Kidney epithelial cell (primary cell): ENCODE data around the gene PSMA6. TPM values are rescaled to one million over a fixed set of nuclear protein-coding genes. Genes with fewer than 3 reads are reported as not detected.

ENCODE experiments used
- DNase-seq: peaks from one replicate; pipeline ENCODE4 v3.0.0-alpha.2; 2010; ENCODE audit warnings: low read depth
- H3K27me3 ChIP-seq: 2 replicates; pipeline ENCODE4 v1.6.0; 2011; ENCODE audit warnings: low read length; ENCODE audit not compliant: control insufficient read depth, insufficient read depth
- H3K36me3 ChIP-seq: 2 replicates; pipeline ENCODE4 v1.5.1; 2011; ENCODE audit warnings: low read length; ENCODE audit not compliant: control insufficient read depth, insufficient read depth
- H3K4me3 ChIP-seq: 2 replicates; pipeline ENCODE4 v1.5.1; 2011; ENCODE audit warnings: low read depth, mild to moderate bottlenecking, control low read depth, low read length
- total RNA-seq: library from RNA; depleted of rRNA; stranded (reverse); fragments of >200 nt; gene quantifications from 2 replicates; pipeline ENCODE4 v1.2.3, GENCODE V29; 2015
- TF ChIP-seq, protein P1 (sequence below): IDR thresholded peaks from 2 replicates; pipeline ENCODE4 v1.5.1; 2011; ENCODE audit warnings: mild to moderate bottlenecking, moderate library complexity, low read length, control low read depth, inconsistent platforms; ENCODE audit not compliant: insufficient read depth, poor library complexity, severe bottlenecking

The PSMA6 gene
- total RNA-seq, 1 donor from 2014 or later = 214 TPM

DNA sequence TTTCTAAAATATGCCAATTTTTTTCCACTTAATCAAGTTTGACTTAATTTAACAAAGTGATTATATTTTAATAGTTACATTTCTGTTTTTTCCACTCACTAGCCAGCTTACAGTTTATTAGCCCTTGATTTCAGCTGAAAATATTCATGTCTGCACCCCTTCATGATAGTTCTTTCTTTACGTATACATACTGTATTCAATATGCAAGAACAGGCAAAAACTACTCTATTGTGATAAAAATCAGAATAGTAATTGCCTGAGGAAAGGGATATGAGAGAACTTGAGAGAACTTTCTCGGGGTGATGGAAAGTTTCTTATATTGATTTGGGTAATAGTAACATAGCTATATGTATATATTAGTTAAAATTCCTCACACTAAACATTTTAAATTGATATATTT is 17.4 kb upstream of the PSMA6 start:
- DNase-seq = no peak
- Histone ChIP-seq H3K36me3 (no peaks in the 10 kb centered on the region), H3K4me3 (no peak overlapping the region), H3K27me3 (no peaks in the 10 kb centered on the region)
- TF ChIP-seq, protein P1, sequence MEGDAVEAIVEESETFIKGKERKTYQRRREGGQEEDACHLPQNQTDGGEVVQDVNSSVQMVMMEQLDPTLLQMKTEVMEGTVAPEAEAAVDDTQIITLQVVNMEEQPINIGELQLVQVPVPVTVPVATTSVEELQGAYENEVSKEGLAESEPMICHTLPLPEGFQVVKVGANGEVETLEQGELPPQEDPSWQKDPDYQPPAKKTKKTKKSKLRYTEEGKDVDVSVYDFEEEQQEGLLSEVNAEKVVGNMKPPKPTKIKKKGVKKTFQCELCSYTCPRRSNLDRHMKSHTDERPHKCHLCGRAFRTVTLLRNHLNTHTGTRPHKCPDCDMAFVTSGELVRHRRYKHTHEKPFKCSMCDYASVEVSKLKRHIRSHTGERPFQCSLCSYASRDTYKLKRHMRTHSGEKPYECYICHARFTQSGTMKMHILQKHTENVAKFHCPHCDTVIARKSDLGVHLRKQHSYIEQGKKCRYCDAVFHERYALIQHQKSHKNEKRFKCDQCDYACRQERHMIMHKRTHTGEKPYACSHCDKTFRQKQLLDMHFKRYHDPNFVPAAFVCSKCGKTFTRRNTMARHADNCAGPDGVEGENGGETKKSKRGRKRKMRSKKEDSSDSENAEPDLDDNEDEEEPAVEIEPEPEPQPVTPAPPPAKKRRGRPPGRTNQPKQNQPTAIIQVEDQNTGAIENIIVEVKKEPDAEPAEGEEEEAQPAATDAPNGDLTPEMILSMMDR = no peak

DNA sequence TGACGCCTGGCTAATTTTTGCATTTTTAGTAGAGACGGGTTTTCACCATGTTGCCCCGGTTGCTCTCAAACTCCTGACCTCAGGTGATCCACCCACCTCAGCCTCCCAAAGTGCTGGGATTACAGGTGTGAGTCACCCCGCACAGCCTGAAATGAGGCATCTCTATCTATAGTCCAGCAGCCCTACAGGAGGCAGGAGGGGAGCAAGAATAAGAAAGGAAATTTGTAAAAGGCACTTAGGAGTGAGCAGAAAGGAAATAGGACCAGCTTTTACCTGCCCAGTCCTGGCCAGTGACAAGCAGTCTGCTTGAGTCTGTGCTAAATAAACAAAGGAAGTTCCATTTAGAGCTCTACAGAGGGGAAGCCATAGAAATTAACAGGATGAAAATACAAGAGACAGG is 15.0 kb upstream of the PSMA6 start:
- no peaks in the 10 kb centered on the region for H3K27me3 ChIP-seq
- TF ChIP-seq, protein P1 = no peak
- H3K4me3 ChIP-seq = no peak overlapping the region
- no peak for DNase-seq
- H3K36me3 ChIP-seq = no peaks in the 10 kb centered on the region

- H3K27me3 ChIP-seq = no peaks in the 10 kb centered on the region
- no peak for DNase-seq
- TF ChIP-seq, protein P1 = no peak
- no peak overlapping the region for H3K4me3 ChIP-seq
- no peaks in the 10 kb centered on the region for H3K36me3 ChIP-seq
These were observed 12.8 kb upstream of the PSMA6 start for GRCh38 chr14:35279369-35279768.

DNA sequence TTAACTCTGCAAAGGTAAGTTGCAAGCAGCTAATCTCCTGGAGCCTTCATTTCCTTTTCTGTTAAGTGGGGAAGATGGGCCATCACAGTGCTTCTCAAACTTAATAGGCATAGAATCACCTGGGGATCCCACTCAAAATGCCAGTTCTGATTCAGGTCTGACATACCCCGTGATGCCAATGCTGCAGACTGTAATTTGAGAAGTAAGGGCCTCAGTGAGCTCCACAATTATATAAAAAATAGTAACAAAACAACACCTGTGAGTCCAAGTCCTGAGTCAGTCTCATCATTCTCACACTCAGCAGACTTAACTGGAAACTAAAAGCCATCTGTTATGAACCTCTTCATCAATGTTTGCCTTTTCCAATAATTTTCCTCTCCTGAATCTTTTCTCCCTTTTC is 10.8 kb upstream of the PSMA6 start:
- Histone ChIP-seq H3K36me3 (no peaks in the 10 kb centered on the region), H3K4me3 (no peak overlapping the region), H3K27me3 (no peaks in the 10 kb centered on the region)
- DNase-seq = no peak
- TF ChIP-seq, protein P1 = no peak

- Histone ChIP-seq H3K27me3 (no peaks in the 10 kb centered on the region), H3K36me3 (no peaks in the 10 kb centered on the region), H3K4me3 (no peak overlapping the region)
- TF ChIP-seq, protein P1 = no peak
- DNase-seq = no peak
These were observed 7.7 kb upstream of the PSMA6 start for GRCh38 chr14:35284506-35284905.

DNA sequence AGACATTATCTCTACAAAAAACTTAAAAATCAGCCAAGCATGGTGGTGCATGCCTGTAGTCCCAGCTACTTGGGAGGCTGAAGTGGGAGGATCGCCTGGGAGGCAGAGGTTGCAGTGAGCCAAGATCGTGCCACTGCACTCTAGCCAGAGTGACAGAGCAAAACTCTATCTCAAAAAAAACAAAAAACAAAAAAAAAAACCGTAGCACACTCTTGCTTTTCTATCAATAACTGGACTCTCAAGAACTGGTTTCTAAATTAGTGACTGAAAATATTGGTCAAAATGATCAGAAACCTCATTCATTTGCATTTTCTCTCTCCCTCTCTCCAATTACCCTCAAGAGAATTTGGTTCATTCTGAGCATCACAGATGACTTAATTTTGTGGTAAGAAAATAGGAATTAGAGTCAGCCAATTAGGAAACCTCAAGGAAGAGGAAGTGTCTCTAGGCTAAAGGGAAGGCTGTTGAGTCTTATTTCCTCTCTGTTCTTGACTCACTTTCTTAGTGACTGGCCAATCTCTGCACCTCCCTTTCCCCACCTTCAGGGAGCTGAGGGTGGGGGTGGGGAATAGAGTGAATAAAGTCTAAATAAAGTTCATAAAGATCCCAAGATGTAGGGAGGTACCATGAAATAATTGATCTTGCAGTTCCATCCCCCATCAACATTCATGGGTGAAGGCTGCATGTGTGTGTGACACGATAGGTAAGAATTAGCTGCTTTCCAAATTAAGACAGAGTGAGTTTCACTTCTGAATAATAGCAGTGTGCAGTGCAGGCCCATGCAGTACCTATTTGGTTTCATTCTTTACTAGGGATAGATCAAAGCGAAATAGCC is 6.8 kb upstream of the PSMA6 start:
- H3K36me3 ChIP-seq = no peaks in the 10 kb centered on the region
- TF ChIP-seq, protein P1 = no peak
- no peak for DNase-seq
- no peak overlapping the region for H3K4me3 ChIP-seq
- no peaks in the 10 kb centered on the region for H3K27me3 ChIP-seq
